Fibroblast of lung (primary cell): ENCODE measurements around the gene CCNI. TPM values are rescaled to one million over a fixed set of nuclear protein-coding genes. Genes with fewer than 3 reads are reported as not detected.
"Not testable (repeated sequence)": the region's sequence is repeated elsewhere in the genome, so short reads cannot be mapped to it uniquely, and the experiment has no call there.

ENCODE experiments used
- DNase-seq, 2 donors: peaks; one replicate each; pipeline versions ENCODE4 v3.0.0 to v3.0.0-alpha.2; 2010; ENCODE audit warnings: low read depth in 2 of 2
- H2AFZ ChIP-seq: 2 replicates; pipeline ENCODE4 v1.5.1; 2012; ENCODE audit warnings: low read length, control low read depth, inconsistent platforms
- H3K27ac ChIP-seq: 2 replicates; pipeline ENCODE4 v1.5.1; 2011; ENCODE audit warnings: low read length, control low read depth; ENCODE audit not compliant: insufficient read depth
- H3K27me3 ChIP-seq: 2 replicates; pipeline ENCODE4 v1.5.1; 2011; ENCODE audit warnings: mild to moderate bottlenecking, low read length; ENCODE audit not compliant: control insufficient read depth, insufficient read depth
- H3K36me3 ChIP-seq: 2 replicates; pipeline ENCODE4 v1.5.1; 2011; ENCODE audit warnings: low read length; ENCODE audit not compliant: control insufficient read depth, insufficient read depth
- H3K4me1 ChIP-seq: 2 replicates; pipeline ENCODE4 v1.5.1; 2011; ENCODE audit warnings: low read length; ENCODE audit not compliant: control insufficient read depth, insufficient read depth; ENCODE audit errors: extremely low read depth
- H3K4me2 ChIP-seq: 2 replicates; pipeline ENCODE4 v1.5.1; 2011; ENCODE audit warnings: low read length, control low read depth; ENCODE audit not compliant: insufficient read depth; ENCODE audit errors: extremely low read depth
- H3K4me3 ChIP-seq, 4 experiments: fragments of 200-600 bp in 1 of 4; sonication (generic) in 1 of 4; replicated peaks in 1 of 4; 2 replicates each; pipeline ENCODE4 v1.5.1; 2011 to 2016; ENCODE audit warnings: low read length in 4 of 4, low read depth in 3 of 4, mild to moderate bottlenecking in 3 of 4, control low read depth in 2 of 4, inconsistent platforms in 1 of 4, mixed read lengths in 1 of 4; ENCODE audit not compliant: insufficient read depth in 1 of 4; ENCODE audit errors: control extremely low read depth in 1 of 4
- H3K79me2 ChIP-seq: 2 replicates; pipeline ENCODE4 v1.5.1; 2012; ENCODE audit warnings: mild to moderate bottlenecking, low read length, inconsistent platforms; ENCODE audit not compliant: control insufficient read depth, insufficient read depth
- H3K9ac ChIP-seq: 2 replicates; pipeline ENCODE4 v1.5.1; 2011; ENCODE audit warnings: mild to moderate bottlenecking, low read length, control low read depth; ENCODE audit not compliant: insufficient read depth
- H3K9me3 ChIP-seq: 2 replicates; pipeline ENCODE4 v1.5.1; 2012; ENCODE audit warnings: low read depth, low read length; ENCODE audit not compliant: control insufficient read depth, insufficient read depth
- H4K20me1 ChIP-seq: 2 replicates; pipeline ENCODE4 v1.5.1; 2011; ENCODE audit warnings: low read length; ENCODE audit not compliant: control insufficient read depth, insufficient read depth; ENCODE audit errors: extremely low read depth
- CTCF ChIP-seq, 2 donors: IDR thresholded peaks in 1 of 2; conservative IDR thresholded peaks in 1 of 2; 1 replicate in 1 of 2; 2 replicates in 1 of 2; pipeline ENCODE4 v1.5.1; 2011 to 2012; ENCODE audit warnings: low read length in 2 of 2, control low read depth in 1 of 2, inconsistent platforms in 1 of 2, low read depth in 1 of 2, mild to moderate bottlenecking in 1 of 2
- EZH2 ChIP-seq: IDR thresholded peaks from 2 replicates; pipeline ENCODE4 v1.5.1; 2012; ENCODE audit warnings: low read length, control low read depth, mild to moderate bottlenecking; ENCODE audit errors: missing control alignments
- polyA plus RNA-seq, 2 donors: library from polyadenylated mRNA; depleted of rRNA in 1 of 2; stranded (reverse) in 1 of 2; unstranded in 1 of 2; fragments of >200 nt; gene quantifications; 2 replicates each; pipeline ENCODE4 v1.2.1, GENCODE V29; 2011 to 2012; ENCODE audit warnings: missing spikeins in 1 of 2
- total RNA-seq: library from RNA; depleted of rRNA; stranded (reverse); fragments of >200 nt; gene quantifications from 2 replicates; pipeline ENCODE4 v1.2.1, GENCODE V29; 2014

The CCNI gene
- total and polyA plus RNA-seq, 2 donors (not counting 1 experiment from before 2014, with no cell fraction given), result 151 to 216 TPM

- Histone ChIP-seq H3K9me3 (no peaks in the 10 kb centered on the region), H3K4me2 (no peak overlapping the region), H3K4me1 (no peaks in the 10 kb centered on the region), H3K36me3 (no peaks in the 10 kb centered on the region), H3K4me3 (no peak overlapping the region), H2AFZ (no peak overlapping the region), H3K27ac (no peak overlapping the region), H4K20me1 (no peaks in the 10 kb centered on the region), H3K9ac (no peak overlapping the region), H3K79me2 (no peaks in the 10 kb centered on the region), H3K27me3 (no peaks in the 10 kb centered on the region)
- peak in 1 of 2 donors; percentile 68 for DNase-seq
- TF ChIP-seq CTCF (conservative IDR thresholded peaks at IDR 0.05 in 1 of 2, IDR thresholded peaks at IDR 0.05 in 1 of 2; ENCODE audit: low read depth in 1 of 2, low read length in 2 of 2) (no peak), EZH2 (no peak)
These were observed 17.6 kb upstream of the CCNI start for GRCh38 chr4:77093401-77093800.

GRCh38 chr4:77092975-77093374, 17.2 kb upstream of the CCNI start:
- Histone ChIP-seq H3K36me3 (no peaks in the 10 kb centered on the region), H2AFZ (no peak overlapping the region)

GRCh38 chr4:77089866-77090265, 14.1 kb upstream of the CCNI start:
- H2AFZ ChIP-seq, result no peak overlapping the region

More at GRCh38 chr4:77092975-77093374, 17.2 kb upstream of the CCNI start:
- H3K79me2 ChIP-seq, result no peaks in the 10 kb centered on the region
- no peaks in the 10 kb centered on the region for H3K9me3 ChIP-seq
- no peak overlapping the region for H3K27ac ChIP-seq
- no peaks in the 10 kb centered on the region for H4K20me1 ChIP-seq
- no peak overlapping the region for H3K4me2 ChIP-seq
- no peak overlapping the region for H3K9ac ChIP-seq
- DNase-seq, result peak in 1 of 2 donors; percentile 62
- no peaks in the 10 kb centered on the region for H3K27me3 ChIP-seq
- no peaks in the 10 kb centered on the region for H3K4me1 ChIP-seq
- TF ChIP-seq EZH2 (no peak), CTCF (conservative IDR thresholded peaks at IDR 0.05 in 1 of 2, IDR thresholded peaks at IDR 0.05 in 1 of 2; ENCODE audit: low read depth in 1 of 2, low read length in 2 of 2) (no peak)
- no peak overlapping the region for H3K4me3 ChIP-seq

GRCh38 chr4:77087027-77087426, 11.2 kb upstream of the CCNI start:
- H3K27me3 ChIP-seq, H3K27ac ChIP-seq, H3K36me3 ChIP-seq, H3K4me1 ChIP-seq, H4K20me1 ChIP-seq, H3K9me3 ChIP-seq, H3K4me2 ChIP-seq, H2AFZ ChIP-seq, H3K4me3 ChIP-seq, H3K79me2 ChIP-seq, DNase-seq, H3K9ac ChIP-seq: not testable (repeated sequence)

More at GRCh38 chr4:77089866-77090265, 14.1 kb upstream of the CCNI start:
- no peaks in the 10 kb centered on the region for H4K20me1 ChIP-seq
- no peak for TF ChIP-seq CTCF (conservative IDR thresholded peaks at IDR 0.05 in 1 of 2, IDR thresholded peaks at IDR 0.05 in 1 of 2; ENCODE audit: low read depth in 1 of 2, low read length in 2 of 2)
- no peak for TF ChIP-seq EZH2
- H3K4me3 ChIP-seq, result no peak overlapping the region
- no peak for DNase-seq
- no peaks in the 10 kb centered on the region for H3K36me3 ChIP-seq
- H3K27ac ChIP-seq, result no peak overlapping the region
- no peaks in the 10 kb centered on the region for H3K79me2 ChIP-seq
- H3K4me1 ChIP-seq, result no peaks in the 10 kb centered on the region
- no peaks in the 10 kb centered on the region for H3K27me3 ChIP-seq
- H3K9ac ChIP-seq, result no peak overlapping the region
- H3K4me2 ChIP-seq, result no peak overlapping the region
- H3K9me3 ChIP-seq, result no peaks in the 10 kb centered on the region
